ENCODE measurements around the gene FMO2. TPM values are rescaled to one million over a fixed set of nuclear protein-coding genes. Genes with fewer than 3 reads are reported as not detected.

Gene FMO2
- total RNA-seq, 3 donors from 2014 or later (not counting 1 experiment from before 2014, with no cell fraction given) = not detected

GRCh38 chr1:171204296-171204695 lies 19.2 kb downstream of the FMO2 start:
- intact Hi-C loops (cut with micrococcal nuclease) = no loop called here
- H3K27me3 Mint-ChIP-seq (ENCODE audit: low read depth in 2 of 2) = peaks cover 3 to 20% of the 10 kb centered on the region in 2 donors
- ATAC-seq = no peak

GRCh38 chr1:171206204-171206977 lies 21.3 kb downstream of the FMO2 start:
- no peak overlapping the region for H3K4me3 ChIP-seq (ENCODE audit: low read length)
- 63% methylated on average over 3 of the region's 3 CpGs for WGBS (ENCODE audit: insufficient coverage)
- no peak overlapping the region for H3K4me3 Mint-ChIP-seq
- DNase-seq = no peak
- no peak for ATAC-seq
- H3K36me3 Mint-ChIP-seq = no peaks in the 10 kb centered on the region
- no peak overlapping the region for H3K27ac ChIP-seq (ENCODE audit: low read length)
- no peak overlapping the region for H3K27ac Mint-ChIP-seq
- H3K27me3 ChIP-seq (ENCODE audit: control insufficient read depth, insufficient read depth, low read length) = no peaks in the 10 kb centered on the region
- no peaks in the 10 kb centered on the region for H3K4me1 Mint-ChIP-seq
- peaks cover 3 to 20% of the 10 kb centered on the region in 2 donors for H3K27me3 Mint-ChIP-seq (ENCODE audit: low read depth in 2 of 2)
- no peaks in the 10 kb centered on the region for H3K9me3 Mint-ChIP-seq
- H3K9me3 ChIP-seq (ENCODE audit: control insufficient read depth, insufficient read depth, low read length) = no peaks in the 10 kb centered on the region
- H3K4me1 ChIP-seq (ENCODE audit: control insufficient read depth, insufficient read depth, low read length) = no peaks in the 10 kb centered on the region
- no peaks in the 10 kb centered on the region for H3K36me3 ChIP-seq (ENCODE audit: control insufficient read depth, insufficient read depth, low read length)
- no peak for TF ChIP-seq CTCF (IDR thresholded peaks at IDR 0.05)
- intact Hi-C loops (cut with micrococcal nuclease) = no loop called here

More at GRCh38 chr1:171204296-171204695, 19.2 kb downstream of the FMO2 start:
- Mint-ChIP-seq H3K9me3 (no peaks in the 10 kb centered on the region), H3K4me1 (no peaks in the 10 kb centered on the region), H3K27ac (no peak overlapping the region), H3K4me3 (no peak overlapping the region), H3K36me3 (no peaks in the 10 kb centered on the region)
- Histone ChIP-seq H3K4me1 (ENCODE audit: control insufficient read depth, insufficient read depth, low read length) (no peaks in the 10 kb centered on the region), H3K27ac (ENCODE audit: low read length) (no peak overlapping the region), H3K36me3 (ENCODE audit: control insufficient read depth, insufficient read depth, low read length) (no peaks in the 10 kb centered on the region), H3K27me3 (ENCODE audit: control insufficient read depth, insufficient read depth, low read length) (no peaks in the 10 kb centered on the region), H3K9me3 (ENCODE audit: control insufficient read depth, insufficient read depth, low read length) (no peaks in the 10 kb centered on the region), H3K4me3 (ENCODE audit: low read length) (no peak overlapping the region)
- no peak for DNase-seq
- TF ChIP-seq CTCF (IDR thresholded peaks at IDR 0.05) = no peak
- 93% methylated on average over 4 of the region's 5 CpGs for WGBS (ENCODE audit: insufficient coverage)

GRCh38 chr1:171206978-171207355 lies 21.9 kb downstream of the FMO2 start:
- Mint-ChIP-seq H3K27ac (no peak overlapping the region), H3K27me3 (ENCODE audit: low read depth in 2 of 2) (peaks cover 3 to 20% of the 10 kb centered on the region in 2 donors), H3K4me3 (no peak overlapping the region), H3K9me3 (no peaks in the 10 kb centered on the region), H3K4me1 (no peaks in the 10 kb centered on the region), H3K36me3 (no peaks in the 10 kb centered on the region)
- H3K36me3 ChIP-seq (ENCODE audit: control insufficient read depth, insufficient read depth, low read length) = no peaks in the 10 kb centered on the region
- no peak overlapping the region for H3K27ac ChIP-seq (ENCODE audit: low read length)
- no peaks in the 10 kb centered on the region for H3K4me1 ChIP-seq (ENCODE audit: control insufficient read depth, insufficient read depth, low read length)
- no peak for DNase-seq
- H3K4me3 ChIP-seq (ENCODE audit: low read length) = no peak overlapping the region
- intact Hi-C loops (cut with micrococcal nuclease) = no loop called here
- H3K9me3 ChIP-seq (ENCODE audit: control insufficient read depth, insufficient read depth, low read length) = no peaks in the 10 kb centered on the region
- no peak for TF ChIP-seq CTCF (IDR thresholded peaks at IDR 0.05)
- 83% methylated on average over 1 of the region's 1 CpG for WGBS (ENCODE audit: insufficient coverage)
- no peaks in the 10 kb centered on the region for H3K27me3 ChIP-seq (ENCODE audit: control insufficient read depth, insufficient read depth, low read length)
- ATAC-seq = no peak

- Mint-ChIP-seq H3K9me3 (no peaks in the 10 kb centered on the region), H3K4me3 (no peak overlapping the region), H3K27me3 (ENCODE audit: low read depth in 2 of 2) (peaks cover 3 to 19% of the 10 kb centered on the region in 2 donors), H3K36me3 (no peaks in the 10 kb centered on the region), H3K4me1 (no peaks in the 10 kb centered on the region), H3K27ac (no peak overlapping the region)
- Histone ChIP-seq H3K4me3 (ENCODE audit: low read length) (no peak overlapping the region), H3K9me3 (ENCODE audit: control insufficient read depth, insufficient read depth, low read length) (no peaks in the 10 kb centered on the region), H3K36me3 (ENCODE audit: control insufficient read depth, insufficient read depth, low read length) (no peaks in the 10 kb centered on the region), H3K27ac (ENCODE audit: low read length) (no peak overlapping the region), H3K27me3 (ENCODE audit: control insufficient read depth, insufficient read depth, low read length) (no peaks in the 10 kb centered on the region), H3K4me1 (ENCODE audit: control insufficient read depth, insufficient read depth, low read length) (no peaks in the 10 kb centered on the region)
- ATAC-seq (no peak), DNase-seq (no peak)
- 91% methylated on average over 1 of the region's 2 CpGs for WGBS (ENCODE audit: insufficient coverage)
- no peak for TF ChIP-seq CTCF (IDR thresholded peaks at IDR 0.05)
- intact Hi-C loops (cut with micrococcal nuclease) = no loop called here
Measured at GRCh38 chr1:171207377-171207776, 22.3 kb downstream of the FMO2 start.
